Glutamatergic neuron (in vitro differentiated cells): Measurements from ENCODE around the gene ZNF280A. TPM values are rescaled to one million over a fixed set of nuclear protein-coding genes. Genes with fewer than 3 reads are reported as not detected.

Experiments used
- DNase-seq: peaks from one replicate; pipeline ENCODE4 v3.0.0; 2022
- H3K27ac Mint-ChIP-seq: one replicate; pipeline ENCODE4 v1.8.0; 2020; ENCODE audit warnings: mild to moderate bottlenecking, mixed read lengths, inconsistent platforms; ENCODE audit not compliant: unreplicated experiment
- H3K27me3 Mint-ChIP-seq: one replicate; pipeline ENCODE4 v1.8.0; 2020; ENCODE audit warnings: mild to moderate bottlenecking, moderate library complexity, mixed read lengths, inconsistent platforms; ENCODE audit not compliant: unreplicated experiment
- H3K36me3 Mint-ChIP-seq: one replicate; pipeline ENCODE4 v1.8.0; 2020; ENCODE audit warnings: mild to moderate bottlenecking, mixed read lengths, inconsistent platforms; ENCODE audit not compliant: unreplicated experiment
- H3K4me1 Mint-ChIP-seq: one replicate; pipeline ENCODE4 v1.8.0; 2020; ENCODE audit warnings: mild to moderate bottlenecking, low read depth, mixed read lengths, inconsistent platforms; ENCODE audit not compliant: unreplicated experiment
- H3K4me3 Mint-ChIP-seq: one replicate; pipeline ENCODE4 v1.8.0; 2020; ENCODE audit warnings: mild to moderate bottlenecking, mixed read lengths, inconsistent platforms; ENCODE audit not compliant: unreplicated experiment
- H3K9me3 Mint-ChIP-seq: one replicate; pipeline ENCODE4 v1.8.0; 2020; ENCODE audit warnings: mild to moderate bottlenecking, moderate library complexity, mixed read lengths, inconsistent platforms; ENCODE audit not compliant: unreplicated experiment
- CTCF ChIP-seq: fragments of 200-600 bp; sonication (generic); IDR thresholded peaks from one replicate; pipeline ENCODE4 v1.5.0; 2021; ENCODE audit not compliant: partially characterized antibody, unreplicated experiment
- total RNA-seq: library from RNA; stranded (reverse); fragmentation: NEBNext Ultra II Directional; extraction: Animal tissue kit (Norgen Biotek cat#: 25700); gene quantifications from one replicate; pipeline ENCODE4 v1.2.1, GENCODE V29; 2021; ENCODE audit not compliant: unreplicated experiment

The ZNF280A gene
- total RNA-seq, 1 donor from 2014 or later: not detected

- Mint-ChIP-seq H3K27me3 (peaks cover 4% of the 10 kb centered on the region), H3K9me3 (no peaks in the 10 kb centered on the region), H3K4me3 (no peak overlapping the region), H3K27ac (no peak overlapping the region), H3K4me1 (peaks cover 5% of the 10 kb centered on the region), H3K36me3 (peaks cover 6% of the 10 kb centered on the region)
- no peak for DNase-seq
- no peak for TF ChIP-seq CTCF
These were observed 30.8 kb upstream of the ZNF280A start for GRCh38 chr22:22550789-22551434.

GRCh38 chr22:22548910-22549309 is 28.8 kb upstream of the ZNF280A start:
- Mint-ChIP-seq H3K4me3 (no peak overlapping the region), H3K36me3 (peaks cover 6% of the 10 kb centered on the region), H3K4me1 (peaks cover 5% of the 10 kb centered on the region), H3K27me3 (peaks cover 6% of the 10 kb centered on the region), H3K27ac (no peak overlapping the region), H3K9me3 (no peaks in the 10 kb centered on the region)
- no peak for TF ChIP-seq CTCF
- no peak for DNase-seq

GRCh38 chr22:22548317-22548716 is 28.2 kb upstream of the ZNF280A start:
- peaks cover 6% of the 10 kb centered on the region for H3K36me3 Mint-ChIP-seq
- peaks cover 5% of the 10 kb centered on the region for H3K4me1 Mint-ChIP-seq
- H3K27me3 Mint-ChIP-seq: peaks cover 6% of the 10 kb centered on the region
- H3K27ac Mint-ChIP-seq: no peak overlapping the region
- no peaks in the 10 kb centered on the region for H3K9me3 Mint-ChIP-seq
- TF ChIP-seq CTCF: no peak
- no peak for DNase-seq
- H3K4me3 Mint-ChIP-seq: no peak overlapping the region

- H3K27ac Mint-ChIP-seq: no peak overlapping the region
- no peak overlapping the region for H3K4me3 Mint-ChIP-seq
- H3K9me3 Mint-ChIP-seq: no peaks in the 10 kb centered on the region
- H3K4me1 Mint-ChIP-seq: peaks cover 4% of the 10 kb centered on the region
- peaks cover 6% of the 10 kb centered on the region for H3K36me3 Mint-ChIP-seq
- no peak for TF ChIP-seq CTCF
- no peak for DNase-seq
- peaks cover 6% of the 10 kb centered on the region for H3K27me3 Mint-ChIP-seq
These were observed 27.7 kb upstream of the ZNF280A start for GRCh38 chr22:22547692-22548300.

GRCh38 chr22:22547226-22547625 is 27.2 kb upstream of the ZNF280A start:
- H3K9me3 Mint-ChIP-seq: no peaks in the 10 kb centered on the region
- H3K4me3 Mint-ChIP-seq: no peak overlapping the region
- peaks cover 6% of the 10 kb centered on the region for H3K36me3 Mint-ChIP-seq
- DNase-seq: no peak
- no peak overlapping the region for H3K27ac Mint-ChIP-seq
- TF ChIP-seq CTCF: no peak
- no peaks in the 10 kb centered on the region for H3K4me1 Mint-ChIP-seq
- H3K27me3 Mint-ChIP-seq: peaks cover 6% of the 10 kb centered on the region
